ENCODE results near the gene YPEL5.

The YPEL5 gene

DNA sequence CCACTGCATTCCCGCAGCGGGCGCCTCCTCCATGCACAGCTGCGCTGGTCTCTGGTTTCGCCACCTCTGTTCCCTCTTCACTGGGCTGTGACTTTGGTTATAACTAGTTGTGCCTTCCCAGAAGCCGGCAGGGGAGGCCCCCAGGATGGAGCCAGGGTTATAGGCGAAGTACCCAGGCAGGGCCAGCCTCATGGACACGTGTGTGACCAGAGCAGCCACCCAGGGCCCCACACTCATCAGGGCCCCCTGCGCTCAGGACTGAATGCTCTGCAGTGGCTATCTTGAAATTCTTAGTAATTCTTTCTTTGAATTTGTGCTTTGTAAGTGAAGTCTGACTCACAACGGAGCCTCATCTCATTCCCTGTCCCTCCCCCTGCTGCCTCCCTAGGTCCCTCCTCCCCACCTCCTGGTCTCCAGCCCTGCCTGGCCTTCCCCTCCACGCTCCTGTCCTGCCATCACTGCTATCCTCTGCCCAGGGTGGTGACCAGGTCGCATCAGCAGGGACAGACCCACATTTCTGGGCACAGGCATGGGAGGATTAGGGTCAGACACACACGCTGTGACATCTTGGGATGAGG lies 46.4 kb downstream of the YPEL5 start:
- DNase-seq (ENCODE audit: low read depth, low spot score) = no peak
- no peak overlapping the region for H3K4me3 ChIP-seq (ENCODE audit: low read length)

DNA sequence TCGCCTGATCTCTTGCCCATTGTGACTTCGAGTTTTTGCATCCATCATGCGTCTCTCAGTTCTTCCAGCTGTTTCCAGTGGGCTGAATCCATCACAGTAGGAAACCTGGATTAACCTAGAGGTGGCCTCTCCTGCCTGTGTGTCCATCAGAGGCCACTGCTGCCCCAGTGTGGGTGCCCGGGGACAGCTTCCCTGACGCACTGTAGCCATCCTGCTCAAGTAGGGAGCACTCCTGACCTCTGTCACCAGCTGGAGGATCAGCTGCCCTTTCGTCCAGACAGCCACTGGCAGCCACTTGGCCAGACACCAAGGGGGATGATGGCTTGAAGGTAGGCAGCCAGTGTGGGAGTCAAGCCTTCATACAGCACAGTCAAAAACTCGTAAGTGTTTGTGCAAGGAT lies 47.6 kb downstream of the YPEL5 start:
- no peak overlapping the region for H3K4me3 ChIP-seq (ENCODE audit: low read length)
- DNase-seq (ENCODE audit: low read depth, low spot score) = no peak

DNA sequence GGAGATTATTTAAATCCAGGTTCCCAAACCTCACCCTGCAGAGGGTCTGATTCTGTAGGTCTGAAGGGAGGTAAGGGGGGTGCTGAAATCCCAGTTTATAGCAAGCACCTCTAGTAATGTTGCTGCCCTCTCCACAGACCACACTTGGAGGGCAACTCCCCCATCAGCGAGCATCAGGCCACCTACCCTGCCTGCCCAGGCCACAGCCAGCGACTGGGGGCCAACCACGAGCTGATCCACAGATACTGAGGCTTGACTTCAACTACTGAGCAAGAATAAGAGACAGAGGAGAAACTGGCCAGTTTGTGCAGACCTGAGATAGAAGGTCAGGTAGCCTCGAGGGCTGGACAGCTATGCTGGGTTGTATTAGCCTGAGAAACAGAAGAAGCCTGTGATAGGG lies 48.2 kb downstream of the YPEL5 start:
- DNase-seq (ENCODE audit: low read depth, low spot score) = no peak
- no peak overlapping the region for H3K4me3 ChIP-seq (ENCODE audit: low read length)

DNA sequence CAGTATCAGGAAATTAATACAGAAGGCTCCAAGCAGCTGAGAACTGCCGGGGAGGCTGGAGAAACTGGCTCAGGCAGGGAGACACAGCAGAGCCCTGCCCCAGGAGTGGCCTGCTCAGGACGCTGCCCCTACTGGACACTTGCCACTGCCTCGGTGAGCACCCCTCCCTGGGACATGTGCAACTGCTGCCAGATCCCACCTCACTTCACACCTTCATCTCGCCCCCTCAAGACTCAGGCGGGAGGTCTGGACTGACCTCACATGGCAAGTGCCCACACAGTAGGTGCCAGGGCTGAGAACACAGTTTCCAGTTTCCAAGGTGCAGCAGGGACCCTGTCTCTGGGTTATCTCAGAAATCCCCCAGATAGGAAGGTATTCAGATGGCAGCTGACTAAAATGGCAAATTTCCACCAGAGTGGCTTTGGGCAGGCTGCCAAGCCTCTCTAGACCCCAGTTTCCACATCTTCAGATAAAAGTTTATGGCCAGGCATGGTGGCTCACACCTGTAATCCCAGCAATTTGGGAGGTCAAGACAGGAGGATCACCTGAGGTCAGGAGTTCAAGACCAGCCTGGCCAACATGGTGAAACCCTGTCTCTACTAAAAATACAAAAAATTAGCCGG lies 50.9 kb downstream of the YPEL5 start:
- H3K4me3 ChIP-seq (ENCODE audit: low read length) = no peak overlapping the region
- DNase-seq (ENCODE audit: low read depth, low spot score) = no peak

DNA sequence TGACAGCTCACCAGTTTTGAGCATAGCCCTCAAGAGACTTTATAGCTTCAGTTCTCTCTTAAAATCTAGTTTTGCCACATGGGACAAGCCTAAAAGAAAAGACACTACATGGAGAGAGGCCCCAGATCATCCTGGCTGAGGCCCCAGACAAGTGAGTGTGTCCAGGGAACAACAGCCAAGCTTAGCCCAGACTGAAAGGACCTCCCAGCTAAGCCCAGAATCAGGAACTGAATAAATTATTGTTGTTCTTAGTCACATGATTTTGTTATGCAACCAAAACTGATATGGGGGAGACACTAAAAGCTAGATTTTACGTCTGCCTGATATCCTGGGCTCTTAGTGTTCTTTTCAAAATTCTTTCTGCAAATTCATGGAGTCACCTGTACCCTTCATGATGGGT lies 55.2 kb downstream of the YPEL5 start:
- DNase-seq (ENCODE audit: low read depth, low spot score) = no peak

DNA sequence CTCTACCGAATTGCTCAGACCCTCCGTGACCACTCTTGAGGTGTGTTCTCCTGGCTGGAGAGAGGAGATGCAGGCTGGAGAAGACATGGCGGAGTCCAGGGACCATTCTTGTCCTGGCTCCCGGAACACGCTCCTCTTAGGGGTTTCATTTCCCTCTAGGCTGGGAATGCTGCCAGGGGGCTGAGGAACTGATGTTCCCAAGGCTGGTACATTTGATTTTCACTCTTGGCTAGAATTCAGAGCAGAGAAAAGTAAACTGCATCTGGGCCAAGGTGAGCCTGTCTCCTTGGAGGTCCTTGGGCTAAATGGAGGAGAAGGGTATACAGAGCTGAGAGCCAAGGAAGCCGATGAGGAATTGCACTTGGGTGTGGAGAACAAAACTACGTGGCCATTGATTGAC lies 56.3 kb downstream of the YPEL5 start:
- DNase-seq (ENCODE audit: low read depth, low spot score) = no peak
- H3K4me3 ChIP-seq (ENCODE audit: low read length) = no peak overlapping the region

More for the DNA sequence above, 55.2 kb downstream of the YPEL5 start:
- no peak overlapping the region for H3K4me3 ChIP-seq (ENCODE audit: low read length)

DNA sequence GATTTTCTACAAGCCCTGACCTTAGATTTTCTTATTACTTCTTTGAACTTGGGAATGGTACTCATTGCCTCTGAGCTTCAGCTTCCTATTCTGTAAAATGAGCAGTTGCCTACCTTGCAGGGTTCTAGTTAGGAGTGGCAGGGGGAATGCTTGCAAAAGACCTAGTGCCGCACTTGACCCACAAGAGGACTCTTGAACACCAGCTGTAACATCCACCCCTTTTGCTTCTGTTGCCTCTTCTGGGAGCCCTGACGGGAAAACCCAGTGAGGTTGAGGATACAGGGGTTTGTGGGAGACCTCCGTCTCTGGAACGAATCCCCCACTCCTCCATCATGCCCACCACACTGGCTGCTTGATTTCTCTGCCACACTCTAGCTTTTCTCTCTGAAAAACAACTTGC lies 57.5 kb downstream of the YPEL5 start:
- no peak overlapping the region for H3K4me3 ChIP-seq (ENCODE audit: low read length)
- DNase-seq (ENCODE audit: low read depth, low spot score) = no peak

DNA sequence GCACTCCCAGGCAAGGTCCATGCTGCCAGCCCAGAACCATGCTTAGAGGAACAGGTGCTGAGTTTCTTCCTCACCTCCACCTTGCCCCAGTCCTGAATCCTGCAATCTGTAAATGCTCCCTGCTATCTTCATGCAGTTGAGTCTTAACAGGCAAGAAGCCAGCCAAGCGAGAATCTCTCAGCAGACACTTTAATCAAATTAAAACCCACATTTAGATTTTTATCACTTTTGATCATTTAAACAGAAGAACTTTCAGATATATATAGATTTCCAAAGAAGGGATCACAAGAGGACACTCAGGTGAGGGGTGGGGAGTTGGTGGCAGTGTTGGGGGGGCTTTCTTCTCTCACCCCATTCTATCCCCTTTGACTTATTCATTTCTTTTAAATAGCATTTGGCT lies 58.6 kb downstream of the YPEL5 start:
- H3K4me3 ChIP-seq (ENCODE audit: low read length) = no peak overlapping the region
- DNase-seq (ENCODE audit: low read depth, low spot score) = no peak

DNA sequence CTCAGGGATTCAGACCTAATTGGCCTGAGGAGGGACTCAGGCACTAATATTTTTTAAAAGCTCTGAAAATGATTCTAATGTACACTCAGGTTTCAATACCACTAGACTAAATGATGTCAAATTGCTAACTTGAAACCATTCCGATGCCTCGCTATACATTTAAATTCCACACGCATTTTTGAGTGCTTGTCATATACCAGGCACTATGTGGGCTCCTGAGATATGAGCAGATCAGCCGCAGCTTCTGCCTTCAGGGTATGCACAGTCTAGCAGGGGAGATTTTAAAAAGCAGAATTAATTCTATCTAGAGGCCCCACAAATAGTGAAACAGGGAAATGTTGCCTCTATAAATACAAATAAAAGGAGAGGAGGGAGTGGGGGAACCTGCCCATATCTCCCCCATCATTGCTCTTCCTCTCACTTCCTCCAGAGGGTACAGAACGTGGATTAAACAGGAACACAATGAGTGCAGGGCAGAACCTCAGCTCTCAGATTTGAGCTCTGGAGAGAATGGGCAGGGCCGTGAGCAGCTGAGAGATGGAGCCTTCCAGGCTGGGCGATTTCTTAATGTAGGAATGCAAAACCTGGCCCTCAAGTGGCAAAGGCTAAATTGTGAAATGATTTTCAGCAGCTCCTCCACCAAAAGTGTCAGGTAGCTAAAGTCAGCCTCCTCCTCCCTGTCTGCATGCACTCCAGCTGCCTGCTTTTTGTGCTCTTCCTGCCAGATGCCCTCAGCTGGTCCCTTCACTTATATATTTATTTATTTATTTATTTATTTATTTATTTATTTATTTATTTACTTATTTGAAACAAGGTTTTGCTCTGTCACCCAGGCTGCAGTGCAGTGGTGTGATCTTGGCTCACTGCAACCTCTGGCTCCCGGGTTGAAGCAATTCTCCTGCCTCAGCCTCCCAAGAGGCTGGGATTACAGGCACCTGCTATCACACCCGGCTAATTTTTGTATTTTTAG lies 59.9 kb downstream of the YPEL5 start:
- no peak for DNase-seq (ENCODE audit: low read depth, low spot score)
- H3K4me3 ChIP-seq (ENCODE audit: low read length) = no peak overlapping the region

DNA sequence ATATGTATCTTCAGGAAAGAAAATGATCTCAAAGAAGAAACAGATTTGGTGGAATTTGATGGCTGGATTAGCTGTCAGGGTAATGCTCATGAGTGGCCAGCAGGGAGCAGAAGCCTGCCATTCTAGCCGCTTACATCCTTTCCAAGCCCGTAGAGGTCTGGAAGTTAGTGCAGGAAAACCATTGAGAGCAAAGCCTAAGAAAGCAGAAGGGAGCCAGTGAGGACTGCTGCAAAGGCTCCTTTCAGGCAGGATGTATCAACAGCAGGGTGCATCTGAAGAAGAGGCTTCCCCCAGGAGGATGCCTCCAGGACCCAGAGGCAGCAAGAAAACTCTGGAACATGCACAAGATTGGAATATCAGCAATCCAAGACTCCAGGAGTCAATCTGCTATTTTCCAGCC lies 61.6 kb downstream of the YPEL5 start:
- no peak overlapping the region for H3K4me3 ChIP-seq (ENCODE audit: low read length)
- DNase-seq (ENCODE audit: low read depth, low spot score) = no peak

DNA sequence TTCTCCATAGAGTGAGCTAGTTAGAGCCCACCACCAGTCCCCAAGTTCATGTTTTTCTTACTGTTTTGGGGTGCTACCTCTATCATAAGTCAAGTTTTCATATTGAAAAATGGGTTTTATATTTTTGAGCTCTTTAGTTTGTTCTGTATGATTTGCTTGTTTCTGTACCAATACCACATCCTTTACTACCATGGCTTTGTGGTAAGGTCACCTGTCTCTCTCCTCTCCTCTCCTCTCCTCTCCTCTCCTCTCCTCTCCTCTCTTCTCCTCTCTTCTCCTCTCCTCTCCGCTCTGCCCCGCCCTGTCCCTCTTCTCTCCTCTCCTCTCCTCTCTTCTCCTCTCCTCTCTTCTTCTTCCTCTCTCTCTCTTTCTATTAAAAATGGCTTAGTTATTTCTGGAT lies 62.4 kb downstream of the YPEL5 start:
- H3K4me3 ChIP-seq (ENCODE audit: low read length) = no peak overlapping the region
- DNase-seq (ENCODE audit: low read depth, low spot score) = no peak
